ENCODE measurements around the gene EYA4.

DNA sequence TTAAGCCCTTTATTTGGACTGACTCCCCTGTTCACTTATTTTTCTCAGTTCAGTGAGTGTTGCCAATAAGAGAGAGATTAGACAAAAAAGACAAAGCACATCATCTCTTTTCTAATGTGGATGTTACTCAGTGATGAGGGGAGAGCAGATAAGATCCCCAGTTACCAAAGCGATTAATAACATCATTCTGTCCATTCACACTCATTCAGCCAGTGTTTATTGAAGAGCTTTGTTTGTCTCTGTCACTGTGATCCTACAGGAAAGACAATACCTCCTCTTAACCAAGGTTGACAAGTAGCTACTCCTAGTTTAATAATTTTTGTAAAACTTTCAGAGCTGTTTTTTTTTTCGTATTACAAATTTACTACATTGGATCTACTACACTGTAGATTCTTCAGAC is 163.0 kb downstream of the EYA4 start:
- TF ChIP-seq, protein P1, sequence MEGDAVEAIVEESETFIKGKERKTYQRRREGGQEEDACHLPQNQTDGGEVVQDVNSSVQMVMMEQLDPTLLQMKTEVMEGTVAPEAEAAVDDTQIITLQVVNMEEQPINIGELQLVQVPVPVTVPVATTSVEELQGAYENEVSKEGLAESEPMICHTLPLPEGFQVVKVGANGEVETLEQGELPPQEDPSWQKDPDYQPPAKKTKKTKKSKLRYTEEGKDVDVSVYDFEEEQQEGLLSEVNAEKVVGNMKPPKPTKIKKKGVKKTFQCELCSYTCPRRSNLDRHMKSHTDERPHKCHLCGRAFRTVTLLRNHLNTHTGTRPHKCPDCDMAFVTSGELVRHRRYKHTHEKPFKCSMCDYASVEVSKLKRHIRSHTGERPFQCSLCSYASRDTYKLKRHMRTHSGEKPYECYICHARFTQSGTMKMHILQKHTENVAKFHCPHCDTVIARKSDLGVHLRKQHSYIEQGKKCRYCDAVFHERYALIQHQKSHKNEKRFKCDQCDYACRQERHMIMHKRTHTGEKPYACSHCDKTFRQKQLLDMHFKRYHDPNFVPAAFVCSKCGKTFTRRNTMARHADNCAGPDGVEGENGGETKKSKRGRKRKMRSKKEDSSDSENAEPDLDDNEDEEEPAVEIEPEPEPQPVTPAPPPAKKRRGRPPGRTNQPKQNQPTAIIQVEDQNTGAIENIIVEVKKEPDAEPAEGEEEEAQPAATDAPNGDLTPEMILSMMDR (conservative IDR thresholded peaks at IDR 0.05; ENCODE audit: low read length) = no peak
- TF ChIP-seq EZH2phosphoT487 (IDR thresholded peaks at IDR 0.05; ENCODE audit: borderline replicate concordance) = no peak
